IPS-11a (cell line): ENCODE data around the gene KCNQ1.

ENCODE experiments used
- H3K4me3 ChIP-seq: one replicate; pipeline ENCODE4 v1.5.1; 2013; ENCODE audit warnings: low read depth, low read length, control low read depth

The KCNQ1 gene

GRCh38 chr11:2839395-2839943 lies 394.7 kb downstream of the KCNQ1 start:
- no peak overlapping the region for H3K4me3 ChIP-seq

- no peak overlapping the region for H3K4me3 ChIP-seq
These were observed 396.8 kb downstream of the KCNQ1 start for GRCh38 chr11:2841411-2842190.

DNA sequence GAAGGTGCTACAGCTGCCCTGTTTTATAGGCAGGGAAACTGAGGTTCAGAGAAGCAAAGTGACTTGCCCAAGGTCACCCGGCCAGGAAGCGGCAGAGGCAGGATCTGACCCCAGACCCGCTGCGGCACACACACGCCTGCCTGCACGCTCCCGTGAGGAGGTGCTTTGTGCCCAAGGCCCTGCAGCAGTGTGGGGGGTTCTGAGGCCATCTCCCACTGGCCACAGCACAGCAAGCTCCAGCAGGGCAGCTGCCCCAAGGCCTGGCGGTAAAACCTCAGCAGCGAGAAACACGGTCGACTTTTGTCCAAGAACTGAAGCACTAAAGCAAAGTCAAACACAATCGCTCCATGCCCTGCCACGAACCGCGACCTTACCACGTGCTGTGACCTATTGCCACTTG lies 398.1 kb downstream of the KCNQ1 start:
- H3K4me3 ChIP-seq: no peak overlapping the region

GRCh38 chr11:2843551-2843950 lies 398.7 kb downstream of the KCNQ1 start:
- H3K4me3 ChIP-seq: no peak overlapping the region

- H3K4me3 ChIP-seq: no peak overlapping the region
These were observed 399.5 kb downstream of the KCNQ1 start for GRCh38 chr11:2844116-2844842.

GRCh38 chr11:2844996-2845395 lies 400.2 kb downstream of the KCNQ1 start:
- no peak overlapping the region for H3K4me3 ChIP-seq

- no peak overlapping the region for H3K4me3 ChIP-seq
These were observed 401.2 kb downstream of the KCNQ1 start for GRCh38 chr11:2846056-2846455.

- H3K4me3 ChIP-seq: no peak overlapping the region
These were observed 401.7 kb downstream of the KCNQ1 start for GRCh38 chr11:2846470-2846869.

DNA sequence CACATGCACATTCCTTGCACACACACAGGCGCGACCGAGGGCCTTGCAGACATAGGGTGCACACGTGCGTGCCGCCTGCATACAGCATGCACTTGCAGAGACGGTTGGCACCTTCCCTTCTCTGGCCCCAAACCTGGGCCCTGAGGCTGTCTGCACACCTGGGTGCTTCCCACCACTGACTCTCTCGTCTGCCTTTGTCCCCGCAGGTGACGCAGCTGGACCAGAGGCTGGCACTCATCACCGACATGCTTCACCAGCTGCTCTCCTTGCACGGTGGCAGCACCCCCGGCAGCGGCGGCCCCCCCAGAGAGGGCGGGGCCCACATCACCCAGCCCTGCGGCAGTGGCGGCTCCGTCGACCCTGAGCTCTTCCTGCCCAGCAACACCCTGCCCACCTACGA lies 402.8 kb downstream of the KCNQ1 start:
- H3K4me3 ChIP-seq: no peak overlapping the region

DNA sequence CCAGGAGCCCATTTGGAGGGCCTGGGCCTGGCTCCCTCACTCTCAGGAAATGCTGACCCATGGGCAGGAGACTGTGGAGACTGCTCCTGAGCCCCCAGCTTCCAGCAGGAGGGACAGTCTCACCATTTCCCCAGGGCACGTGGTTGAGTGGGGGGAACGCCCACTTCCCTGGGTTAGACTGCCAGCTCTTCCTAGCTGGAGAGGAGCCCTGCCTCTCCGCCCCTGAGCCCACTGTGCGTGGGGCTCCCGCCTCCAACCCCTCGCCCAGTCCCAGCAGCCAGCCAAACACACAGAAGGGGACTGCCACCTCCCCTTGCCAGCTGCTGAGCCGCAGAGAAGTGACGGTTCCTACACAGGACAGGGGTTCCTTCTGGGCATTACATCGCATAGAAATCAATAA lies 403.7 kb downstream of the KCNQ1 start:
- no peak overlapping the region for H3K4me3 ChIP-seq

- no peak overlapping the region for H3K4me3 ChIP-seq
These were observed 405.4 kb downstream of the KCNQ1 start for GRCh38 chr11:2849994-2850770.

DNA sequence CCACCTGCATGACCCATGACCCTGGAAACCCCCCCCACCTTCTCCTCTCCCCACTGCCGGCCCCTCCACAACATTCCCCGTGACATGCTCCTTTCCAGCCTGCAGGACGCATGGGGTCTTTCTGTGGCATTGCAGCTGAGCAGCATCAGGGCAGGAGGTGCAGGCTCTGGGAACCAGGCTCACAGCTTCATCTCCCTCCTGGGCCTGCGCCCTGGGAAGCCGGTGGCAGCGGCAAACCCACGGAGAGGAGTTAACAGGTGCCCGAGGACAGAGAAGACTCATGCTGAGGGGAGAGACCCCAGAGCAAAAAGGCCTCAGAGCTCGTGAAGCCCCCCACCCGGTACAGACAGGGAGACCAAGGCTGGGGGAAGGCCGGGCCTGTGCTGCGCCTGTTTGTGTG lies 408.6 kb downstream of the KCNQ1 start:
- H3K4me3 ChIP-seq: no peak overlapping the region

GRCh38 chr11:2853997-2854560 lies 409.3 kb downstream of the KCNQ1 start:
- no peak overlapping the region for H3K4me3 ChIP-seq

- H3K4me3 ChIP-seq: no peak overlapping the region
These were observed 410.4 kb downstream of the KCNQ1 start for GRCh38 chr11:2855162-2855561.

DNA sequence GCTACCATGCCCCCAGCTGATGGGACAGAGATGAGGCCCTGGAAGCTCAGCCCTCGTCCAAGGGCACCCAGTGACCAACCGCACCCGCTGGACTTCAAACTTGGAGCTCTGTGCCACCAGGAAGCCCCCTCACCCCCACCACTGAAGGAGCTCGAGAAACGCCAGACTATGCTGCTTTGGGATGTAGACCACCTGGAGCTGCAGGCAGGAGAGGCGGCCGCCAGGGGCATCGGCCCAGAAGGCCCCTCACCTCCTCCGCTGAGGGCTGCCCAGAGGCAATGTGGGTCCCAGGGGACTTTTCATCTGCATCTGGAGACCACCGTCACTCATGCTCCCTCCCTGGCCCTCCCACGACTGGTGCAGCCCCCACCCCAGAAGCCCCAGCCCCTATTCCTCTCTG lies 412.5 kb downstream of the KCNQ1 start:
- H3K4me3 ChIP-seq: no peak overlapping the region

DNA sequence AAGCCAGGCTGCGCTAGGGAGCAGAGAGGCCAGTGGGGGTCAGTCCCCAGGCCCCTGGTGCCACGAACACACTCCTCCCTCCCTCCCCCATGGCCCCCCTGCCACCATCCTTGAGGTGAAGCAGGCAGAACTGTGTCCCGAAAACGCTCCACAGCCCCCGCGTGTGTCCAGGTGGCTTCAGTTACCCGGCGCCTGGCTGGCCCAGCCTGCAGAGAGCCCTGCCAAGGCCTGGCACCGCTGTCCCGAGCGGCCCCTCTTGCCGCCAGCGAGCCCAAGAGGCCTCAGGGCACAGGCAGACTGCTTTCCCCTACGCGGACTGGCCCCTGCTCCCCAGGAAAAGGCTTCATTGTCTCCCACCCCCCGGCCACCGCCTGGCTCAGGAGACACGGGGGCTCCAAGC lies 413.1 kb downstream of the KCNQ1 start:
- no peak overlapping the region for H3K4me3 ChIP-seq

GRCh38 chr11:2858995-2859698 lies 414.3 kb downstream of the KCNQ1 start:
- no peak overlapping the region for H3K4me3 ChIP-seq

- H3K4me3 ChIP-seq: no peak overlapping the region
These were observed 414.9 kb downstream of the KCNQ1 start for GRCh38 chr11:2859699-2860037.

DNA sequence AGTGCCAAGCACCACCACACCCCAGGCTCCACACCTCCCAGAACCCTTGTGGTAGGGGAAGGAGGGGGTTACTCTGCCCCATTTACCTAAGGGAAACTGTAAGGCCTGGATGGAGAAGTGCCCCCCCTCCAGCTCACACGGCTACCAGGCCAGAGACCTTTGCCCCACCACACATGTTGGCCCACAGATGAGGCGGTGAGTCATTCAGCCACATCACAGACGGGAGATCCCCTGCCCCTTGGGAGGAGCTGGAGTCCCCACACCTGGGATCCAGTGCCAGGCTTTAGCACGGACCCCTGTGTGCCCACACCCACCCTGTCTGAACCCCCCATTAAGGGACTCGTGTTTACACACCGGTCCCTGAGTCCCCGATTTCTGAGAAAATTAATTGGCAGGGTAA lies 415.8 kb downstream of the KCNQ1 start:
- H3K4me3 ChIP-seq: no peak overlapping the region

- no peak overlapping the region for H3K4me3 ChIP-seq
These were observed 417.8 kb downstream of the KCNQ1 start for GRCh38 chr11:2862395-2863275.
